ENCODE measurements around the gene TMEM59L.

TMEM59L gene

DNA sequence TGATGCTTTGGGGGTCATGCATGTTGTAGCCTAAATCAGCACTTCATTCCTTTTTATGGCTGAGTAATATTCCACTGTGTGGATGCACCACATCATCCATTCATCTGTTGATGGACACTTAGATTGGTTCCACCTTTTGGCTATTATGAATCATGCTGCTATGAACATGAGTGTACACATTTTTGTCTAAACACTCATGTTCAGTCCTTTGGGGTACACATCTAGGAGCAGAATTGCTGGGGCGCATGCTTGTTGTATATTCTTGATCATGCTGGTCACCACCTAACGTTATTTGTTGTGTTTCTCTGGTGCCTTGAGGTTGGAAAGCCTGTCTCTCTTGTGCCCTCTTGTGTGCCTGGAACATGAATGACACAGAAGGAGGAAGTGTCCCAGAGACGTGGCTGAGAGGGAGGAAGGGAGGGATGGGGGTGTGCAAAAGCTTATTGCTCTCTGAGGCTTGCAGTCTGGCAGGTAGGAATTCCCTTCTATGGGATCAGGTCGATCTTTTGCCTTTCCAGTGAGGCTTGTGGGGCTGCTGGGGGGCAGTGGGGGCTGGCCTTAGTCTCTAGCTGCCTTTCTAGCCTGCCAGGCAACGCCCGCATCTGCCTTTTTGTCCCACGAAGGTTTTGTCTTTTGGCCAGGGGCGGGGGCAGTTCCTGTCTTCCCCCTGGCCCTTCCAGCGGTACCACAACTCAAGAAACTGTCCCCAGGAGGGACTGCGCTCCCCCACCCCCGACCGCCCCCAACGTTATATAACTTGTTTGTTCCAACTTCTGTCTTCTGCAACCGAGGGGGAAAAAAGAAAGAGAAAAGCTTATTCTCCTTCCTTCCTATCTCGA lies 31.7 kb downstream of the TMEM59L start:
- ChIA-PET POLR2A (interaction anchor here (0.6 kb wide), 1 partner anchor 16 kb away, joined by 3 read pairs; no protein-coding TSS in a partner anchor), CTCF (interaction anchor here (0.6 to 0.9 kb wide), 3 partner anchors 13 to 188 kb away, joined by 3 read pairs; no protein-coding TSS in a partner anchor)
- TF ChIP-seq ZNF707 (tag by site-specific recombination; IDR thresholded peaks at IDR 0.05) (no peak), ZNF140 (tag by site-specific recombination; IDR thresholded peaks at IDR 0.05) (peak; percentile 95), KLF1 (tag by site-specific recombination; IDR thresholded peaks at IDR 0.05) (no peak), ZBTB8A (tag by site-specific recombination; IDR thresholded peaks at IDR 0.05) (0 out of 2 replicates have a peak, but pooled peaks have one; percentile 16), SP7 (tag by site-specific recombination; IDR thresholded peaks at IDR 0.05) (no peak), ZNF529 (tag by site-specific recombination; IDR thresholded peaks at IDR 0.05; ENCODE audit: insufficient replicate concordance) (no peak), ZNF324 (tag by site-specific recombination; IDR thresholded peaks at IDR 0.05) (no peak), TRIM28 (IDR thresholded peaks at IDR 0.05; ENCODE audit: borderline replicate concordance, low read length) (no peak), ZNF146 (tag by site-specific recombination; IDR thresholded peaks at IDR 0.05) (peak; percentile 99), EGR2 (tag by site-specific recombination; IDR thresholded peaks at IDR 0.05; ENCODE audit: low read depth) (no peak)
- TF ChIP-seq, protein P1, sequence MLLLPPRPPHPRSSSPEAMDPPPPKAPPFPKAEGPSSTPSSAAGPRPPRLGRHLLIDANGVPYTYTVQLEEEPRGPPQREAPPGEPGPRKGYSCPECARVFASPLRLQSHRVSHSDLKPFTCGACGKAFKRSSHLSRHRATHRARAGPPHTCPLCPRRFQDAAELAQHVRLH (tag by site-specific recombination; IDR thresholded peaks at IDR 0.05), result 0 out of 2 replicates have a peak, but pooled peaks have one; percentile 40
- TF ChIP-seq, protein P2, sequence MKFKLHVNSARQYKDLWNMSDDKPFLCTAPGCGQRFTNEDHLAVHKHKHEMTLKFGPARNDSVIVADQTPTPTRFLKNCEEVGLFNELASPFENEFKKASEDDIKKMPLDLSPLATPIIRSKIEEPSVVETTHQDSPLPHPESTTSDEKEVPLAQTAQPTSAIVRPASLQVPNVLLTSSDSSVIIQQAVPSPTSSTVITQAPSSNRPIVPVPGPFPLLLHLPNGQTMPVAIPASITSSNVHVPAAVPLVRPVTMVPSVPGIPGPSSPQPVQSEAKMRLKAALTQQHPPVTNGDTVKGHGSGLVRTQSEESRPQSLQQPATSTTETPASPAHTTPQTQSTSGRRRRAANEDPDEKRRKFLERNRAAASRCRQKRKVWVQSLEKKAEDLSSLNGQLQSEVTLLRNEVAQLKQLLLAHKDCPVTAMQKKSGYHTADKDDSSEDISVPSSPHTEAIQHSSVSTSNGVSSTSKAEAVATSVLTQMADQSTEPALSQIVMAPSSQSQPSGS (tag by site-specific recombination; IDR thresholded peaks at IDR 0.05; ENCODE audit: low read depth), result no peak
- TF ChIP-seq, protein P3, sequence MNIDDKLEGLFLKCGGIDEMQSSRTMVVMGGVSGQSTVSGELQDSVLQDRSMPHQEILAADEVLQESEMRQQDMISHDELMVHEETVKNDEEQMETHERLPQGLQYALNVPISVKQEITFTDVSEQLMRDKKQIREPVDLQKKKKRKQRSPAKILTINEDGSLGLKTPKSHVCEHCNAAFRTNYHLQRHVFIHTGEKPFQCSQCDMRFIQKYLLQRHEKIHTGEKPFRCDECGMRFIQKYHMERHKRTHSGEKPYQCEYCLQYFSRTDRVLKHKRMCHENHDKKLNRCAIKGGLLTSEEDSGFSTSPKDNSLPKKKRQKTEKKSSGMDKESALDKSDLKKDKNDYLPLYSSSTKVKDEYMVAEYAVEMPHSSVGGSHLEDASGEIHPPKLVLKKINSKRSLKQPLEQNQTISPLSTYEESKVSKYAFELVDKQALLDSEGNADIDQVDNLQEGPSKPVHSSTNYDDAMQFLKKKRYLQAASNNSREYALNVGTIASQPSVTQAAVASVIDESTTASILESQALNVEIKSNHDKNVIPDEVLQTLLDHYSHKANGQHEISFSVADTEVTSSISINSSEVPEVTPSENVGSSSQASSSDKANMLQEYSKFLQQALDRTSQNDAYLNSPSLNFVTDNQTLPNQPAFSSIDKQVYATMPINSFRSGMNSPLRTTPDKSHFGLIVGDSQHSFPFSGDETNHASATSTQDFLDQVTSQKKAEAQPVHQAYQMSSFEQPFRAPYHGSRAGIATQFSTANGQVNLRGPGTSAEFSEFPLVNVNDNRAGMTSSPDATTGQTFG (tag by site-specific recombination; IDR thresholded peaks at IDR 0.05; ENCODE audit: borderline replicate concordance), result no peak
- TF ChIP-seq, protein P4, sequence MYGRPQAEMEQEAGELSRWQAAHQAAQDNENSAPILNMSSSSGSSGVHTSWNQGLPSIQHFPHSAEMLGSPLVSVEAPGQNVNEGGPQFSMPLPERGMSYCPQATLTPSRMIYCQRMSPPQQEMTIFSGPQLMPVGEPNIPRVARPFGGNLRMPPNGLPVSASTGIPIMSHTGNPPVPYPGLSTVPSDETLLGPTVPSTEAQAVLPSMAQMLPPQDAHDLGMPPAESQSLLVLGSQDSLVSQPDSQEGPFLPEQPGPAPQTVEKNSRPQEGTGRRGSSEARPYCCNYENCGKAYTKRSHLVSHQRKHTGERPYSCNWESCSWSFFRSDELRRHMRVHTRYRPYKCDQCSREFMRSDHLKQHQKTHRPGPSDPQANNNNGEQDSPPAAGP (tag by site-specific recombination; IDR thresholded peaks at IDR 0.05), result 0 out of 2 replicates have a peak, but pooled peaks have one; percentile 12
- TF ChIP-seq, protein P5, sequence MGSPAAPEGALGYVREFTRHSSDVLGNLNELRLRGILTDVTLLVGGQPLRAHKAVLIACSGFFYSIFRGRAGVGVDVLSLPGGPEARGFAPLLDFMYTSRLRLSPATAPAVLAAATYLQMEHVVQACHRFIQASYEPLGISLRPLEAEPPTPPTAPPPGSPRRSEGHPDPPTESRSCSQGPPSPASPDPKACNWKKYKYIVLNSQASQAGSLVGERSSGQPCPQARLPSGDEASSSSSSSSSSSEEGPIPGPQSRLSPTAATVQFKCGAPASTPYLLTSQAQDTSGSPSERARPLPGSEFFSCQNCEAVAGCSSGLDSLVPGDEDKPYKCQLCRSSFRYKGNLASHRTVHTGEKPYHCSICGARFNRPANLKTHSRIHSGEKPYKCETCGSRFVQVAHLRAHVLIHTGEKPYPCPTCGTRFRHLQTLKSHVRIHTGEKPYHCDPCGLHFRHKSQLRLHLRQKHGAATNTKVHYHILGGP (tag by site-specific recombination; IDR thresholded peaks at IDR 0.05), result no peak
- TF ChIP-seq, protein P6, sequence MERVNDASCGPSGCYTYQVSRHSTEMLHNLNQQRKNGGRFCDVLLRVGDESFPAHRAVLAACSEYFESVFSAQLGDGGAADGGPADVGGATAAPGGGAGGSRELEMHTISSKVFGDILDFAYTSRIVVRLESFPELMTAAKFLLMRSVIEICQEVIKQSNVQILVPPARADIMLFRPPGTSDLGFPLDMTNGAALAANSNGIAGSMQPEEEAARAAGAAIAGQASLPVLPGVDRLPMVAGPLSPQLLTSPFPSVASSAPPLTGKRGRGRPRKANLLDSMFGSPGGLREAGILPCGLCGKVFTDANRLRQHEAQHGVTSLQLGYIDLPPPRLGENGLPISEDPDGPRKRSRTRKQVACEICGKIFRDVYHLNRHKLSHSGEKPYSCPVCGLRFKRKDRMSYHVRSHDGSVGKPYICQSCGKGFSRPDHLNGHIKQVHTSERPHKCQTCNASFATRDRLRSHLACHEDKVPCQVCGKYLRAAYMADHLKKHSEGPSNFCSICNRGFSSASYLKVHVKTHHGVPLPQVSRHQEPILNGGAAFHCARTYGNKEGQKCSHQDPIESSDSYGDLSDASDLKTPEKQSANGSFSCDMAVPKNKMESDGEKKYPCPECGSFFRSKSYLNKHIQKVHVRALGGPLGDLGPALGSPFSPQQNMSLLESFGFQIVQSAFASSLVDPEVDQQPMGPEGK (tag by site-specific recombination; IDR thresholded peaks at IDR 0.05), result peak; percentile 17; the same call in 1 of the 2 replicates
- Histone ChIP-seq H3K9me3 (ENCODE audit: control insufficient read depth, insufficient read depth, low read depth, low read length) (no peaks in the 10 kb centered on the region), H3K4me1 (ENCODE audit: control insufficient read depth, insufficient read depth, low read length) (no peaks in the 10 kb centered on the region), H3K27ac (ENCODE audit: extremely low read depth, low read depth, low read length) (no peak overlapping the region), H3K4me3 (ENCODE audit: low read depth, low read length) (no peak overlapping the region), H3K36me3 (ENCODE audit: control insufficient read depth in 2 of 2, insufficient read depth in 1 of 2, low read length in 2 of 2) (no peaks in the 10 kb centered on the region; a peak in 1 of 3 replicates)
